GM12872 (cell line): Measurements from ENCODE around the gene MYCBP2.

Experiments used
- TF ChIP-seq, protein P1 (sequence below): IDR thresholded peaks from 3 replicates; pipeline ENCODE4 v1.5.1; 2011; ENCODE audit warnings: low read depth, mild to moderate bottlenecking, low read length, moderate library complexity; ENCODE audit not compliant: insufficient read depth

The MYCBP2 gene

GRCh38 chr13:77325371-77325980 lies 1.4 kb downstream of the MYCBP2 start:
- TF ChIP-seq, protein P1, sequence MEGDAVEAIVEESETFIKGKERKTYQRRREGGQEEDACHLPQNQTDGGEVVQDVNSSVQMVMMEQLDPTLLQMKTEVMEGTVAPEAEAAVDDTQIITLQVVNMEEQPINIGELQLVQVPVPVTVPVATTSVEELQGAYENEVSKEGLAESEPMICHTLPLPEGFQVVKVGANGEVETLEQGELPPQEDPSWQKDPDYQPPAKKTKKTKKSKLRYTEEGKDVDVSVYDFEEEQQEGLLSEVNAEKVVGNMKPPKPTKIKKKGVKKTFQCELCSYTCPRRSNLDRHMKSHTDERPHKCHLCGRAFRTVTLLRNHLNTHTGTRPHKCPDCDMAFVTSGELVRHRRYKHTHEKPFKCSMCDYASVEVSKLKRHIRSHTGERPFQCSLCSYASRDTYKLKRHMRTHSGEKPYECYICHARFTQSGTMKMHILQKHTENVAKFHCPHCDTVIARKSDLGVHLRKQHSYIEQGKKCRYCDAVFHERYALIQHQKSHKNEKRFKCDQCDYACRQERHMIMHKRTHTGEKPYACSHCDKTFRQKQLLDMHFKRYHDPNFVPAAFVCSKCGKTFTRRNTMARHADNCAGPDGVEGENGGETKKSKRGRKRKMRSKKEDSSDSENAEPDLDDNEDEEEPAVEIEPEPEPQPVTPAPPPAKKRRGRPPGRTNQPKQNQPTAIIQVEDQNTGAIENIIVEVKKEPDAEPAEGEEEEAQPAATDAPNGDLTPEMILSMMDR = no peak

- TF ChIP-seq, protein P1 = no peak
Measured at GRCh38 chr13:77323858-77324257, 3.0 kb downstream of the MYCBP2 start.

DNA sequence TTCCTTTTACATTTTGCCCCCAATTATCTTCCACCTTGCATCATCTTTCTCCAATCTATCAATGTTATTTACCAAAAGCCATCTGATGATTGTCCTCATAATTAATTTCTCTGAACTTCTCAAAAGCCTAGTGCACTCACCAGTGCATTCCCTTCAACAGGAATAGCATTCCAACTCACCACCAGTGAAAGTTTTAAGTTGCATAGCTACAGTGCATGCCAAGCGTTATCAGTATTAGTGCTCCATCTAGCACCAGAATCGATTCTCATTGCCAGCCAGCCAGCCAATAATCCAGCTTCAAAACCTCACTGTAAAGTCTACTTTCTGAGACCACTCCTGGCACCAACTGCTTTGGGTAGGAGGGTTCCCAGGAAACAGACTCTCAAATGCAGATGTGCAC lies 7.4 kb downstream of the MYCBP2 start:
- TF ChIP-seq, protein P1 = no peak

GRCh38 chr13:77318741-77319140 lies 8.2 kb downstream of the MYCBP2 start:
- TF ChIP-seq, protein P1 = no peak

DNA sequence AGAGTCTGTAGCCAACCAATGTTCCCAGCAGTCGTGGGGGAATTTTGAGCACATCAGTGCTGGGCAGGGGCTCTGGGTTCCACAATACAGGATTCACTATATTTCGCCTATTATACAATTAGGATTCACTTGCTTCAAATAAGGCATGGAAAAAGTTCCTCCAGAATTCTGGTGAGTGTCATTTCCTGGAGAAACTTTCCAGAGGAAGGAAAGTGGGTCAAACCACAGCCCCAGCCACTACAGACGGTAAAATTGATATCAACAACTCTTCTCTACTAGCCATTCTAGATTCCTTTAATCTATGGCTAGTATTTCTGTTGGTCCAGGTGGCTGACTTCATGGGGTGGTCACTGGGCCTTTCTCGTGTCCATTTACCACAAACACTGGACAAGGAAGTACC lies 10.5 kb downstream of the MYCBP2 start:
- TF ChIP-seq, protein P1 = no peak

- TF ChIP-seq, protein P1 = no peak
Measured at GRCh38 chr13:77313923-77314322, 13.0 kb downstream of the MYCBP2 start.

DNA sequence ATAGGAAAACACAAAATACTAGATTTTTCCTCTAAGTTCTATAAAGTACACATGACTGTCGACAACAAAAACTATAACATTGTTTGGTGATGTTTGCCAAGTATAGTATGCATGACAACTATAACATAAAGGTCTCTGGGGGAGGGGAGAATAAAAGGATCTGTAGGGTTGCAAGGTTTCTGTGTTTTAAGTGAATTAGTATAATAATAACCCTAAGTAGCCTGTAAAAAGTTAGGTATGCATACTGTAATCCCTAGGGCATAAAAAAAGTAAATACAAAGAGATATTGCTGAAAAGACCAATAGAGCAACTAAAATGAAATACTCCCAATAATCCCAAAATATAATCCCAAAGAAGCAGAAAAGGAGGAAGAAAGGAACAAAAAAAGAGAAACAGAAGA lies 14.6 kb downstream of the MYCBP2 start:
- TF ChIP-seq, protein P1 = no peak
